Hepatocyte (in vitro differentiated cells): ENCODE data around the gene PODXL2. TPM values are rescaled to one million over a fixed set of nuclear protein-coding genes. Genes with fewer than 3 reads are reported as not detected.

Experiments used
- DNase-seq: peaks from one replicate; pipeline ENCODE4 v3.0.0-alpha.2; 2016; ENCODE audit warnings: low spot score
- H2AFZ ChIP-seq: fragments of 200-600 bp; sonication (generic); 2 replicates; pipeline ENCODE4 v1.6.0; 2016; ENCODE audit warnings: antibody characterized with exemption, mild to moderate bottlenecking
- H3K27ac ChIP-seq: fragments of 200-600 bp; sonication (generic); 2 replicates; pipeline ENCODE4 v1.5.1; 2016; ENCODE audit warnings: mild to moderate bottlenecking
- H3K27me3 ChIP-seq: fragments of 200-600 bp; sonication (generic); 2 replicates; pipeline ENCODE4 v1.6.1; 2016
- H3K36me3 ChIP-seq: fragments of 200-600 bp; sonication (generic); replicated peaks from 2 replicates; pipeline ENCODE4 v1.5.1; 2016; ENCODE audit warnings: low read depth; ENCODE audit not compliant: insufficient read depth
- H3K4me1 ChIP-seq: fragments of 200-600 bp; sonication (generic); 2 replicates; pipeline ENCODE4 v1.5.1; 2016; ENCODE audit warnings: mild to moderate bottlenecking, moderate library complexity; ENCODE audit not compliant: insufficient read depth
- H3K4me2 ChIP-seq: fragments of 200-600 bp; sonication (generic); 2 replicates; pipeline ENCODE4 v1.6.0; 2016
- H3K4me3 ChIP-seq: fragments of 200-600 bp; sonication (generic); 2 replicates; pipeline ENCODE4 v1.5.1; 2016; ENCODE audit warnings: mild to moderate bottlenecking
- H3K79me2 ChIP-seq: fragments of 200-600 bp; sonication (generic); 2 replicates; pipeline ENCODE4 v1.6.0; 2017; ENCODE audit warnings: mild to moderate bottlenecking
- H3K9me2 ChIP-seq: fragments of 200-600 bp; sonication (generic); replicated peaks from 2 replicates; pipeline ENCODE4 v1.6.0; 2017; ENCODE audit warnings: mild to moderate bottlenecking; ENCODE audit not compliant: insufficient read depth
- H3K9me3 ChIP-seq: fragments of 200-600 bp; sonication (generic); 2 replicates; pipeline ENCODE4 v1.5.1; 2016; ENCODE audit warnings: low read depth, mild to moderate bottlenecking
- H4K20me1 ChIP-seq: fragments of 200-600 bp; sonication (generic); 2 replicates; pipeline ENCODE4 v1.6.0; 2016; ENCODE audit warnings: mild to moderate bottlenecking; ENCODE audit not compliant: insufficient read depth, poor library complexity, severe bottlenecking
- CTCF ChIP-seq: fragments of 200-600 bp; sonication (generic); IDR thresholded peaks from 2 replicates; pipeline ENCODE4 v1.5.1; 2016; ENCODE audit warnings: antibody characterized with exemption, mild to moderate bottlenecking; ENCODE audit not compliant: poor library complexity
- EZH2 ChIP-seq: fragments of 200-600 bp; sonication (generic); IDR thresholded peaks from 2 replicates; pipeline ENCODE4 v1.6.1; 2016; ENCODE audit warnings: antibody characterized with exemption, mild to moderate bottlenecking, borderline replicate concordance
- EZH2phosphoT487 ChIP-seq: fragments of 200-600 bp; sonication (generic); IDR thresholded peaks from one replicate; pipeline ENCODE4 v1.6.1; 2018; ENCODE audit warnings: antibody characterized with exemption, mild to moderate bottlenecking, low read depth, moderate library complexity; ENCODE audit not compliant: unreplicated experiment, severe bottlenecking
- WGBS: methylation state at CpG from one replicate; pipeline ENCODE4 v1.1.6; 2016; ENCODE audit warnings: low lambda C conversion rate; ENCODE audit errors: missing lambda C conversion rate; 5-methylcytosine and 5-hydroxymethylcytosine counted together
- polyA plus RNA-seq: library from polyadenylated mRNA; unstranded; fragments of >200 nt; fragmentation: Nextera tagmentation; extraction: Ambion mirVana; gene quantifications from 2 replicates; pipeline ENCODE4 v1.2.1, GENCODE V29; 2016
- total RNA-seq: library from RNA; depleted of rRNA; stranded (reverse); fragments of >200 nt; gene quantifications from 2 replicates; pipeline ENCODE4 v1.2.3, GENCODE V29; 2014

The PODXL2 gene
- total and polyA plus RNA-seq, 2 experiments from 2014 or later = 5.1 to 6.4 TPM

- DNase-seq = no peak
These were observed 9.0 kb downstream of the PODXL2 start for GRCh38 chr3:127637971-127638370.

GRCh38 chr3:127639173-127640041 lies 10.4 kb downstream of the PODXL2 start:
- H3K27ac ChIP-seq = no peak overlapping the region
- H3K9me3 ChIP-seq = no peaks in the 10 kb centered on the region
- H3K36me3 ChIP-seq = no peaks in the 10 kb centered on the region
- H3K9me2 ChIP-seq = no peaks in the 10 kb centered on the region
- no peaks in the 10 kb centered on the region for H3K27me3 ChIP-seq
- DNase-seq = no peak
- no peak overlapping the region for H2AFZ ChIP-seq
- WGBS = 94% methylated on average over 5 of the region's 5 CpGs
- no peaks in the 10 kb centered on the region for H4K20me1 ChIP-seq
- H3K4me3 ChIP-seq = no peak overlapping the region
- no peak overlapping the region for H3K4me2 ChIP-seq
- no peaks in the 10 kb centered on the region for H3K4me1 ChIP-seq
- TF ChIP-seq EZH2 (no peak), CTCF (no peak), EZH2phosphoT487 (no peak)
- no peaks in the 10 kb centered on the region for H3K79me2 ChIP-seq

More at GRCh38 chr3:127637971-127638370, 9.0 kb downstream of the PODXL2 start:
- Histone ChIP-seq H3K27ac (no peak overlapping the region), H3K27me3 (no peaks in the 10 kb centered on the region), H3K36me3 (no peaks in the 10 kb centered on the region), H3K79me2 (no peaks in the 10 kb centered on the region), H3K9me3 (no peaks in the 10 kb centered on the region), H3K4me3 (no peak overlapping the region), H2AFZ (no peak overlapping the region), H4K20me1 (no peaks in the 10 kb centered on the region), H3K4me2 (no peak overlapping the region), H3K9me2 (no peaks in the 10 kb centered on the region), H3K4me1 (no peaks in the 10 kb centered on the region)
- TF ChIP-seq EZH2 = no peak
- no peak for TF ChIP-seq CTCF
- TF ChIP-seq EZH2phosphoT487 = no peak

- Histone ChIP-seq H4K20me1 (no peaks in the 10 kb centered on the region), H3K9me2 (no peaks in the 10 kb centered on the region), H3K4me1 (no peaks in the 10 kb centered on the region), H3K4me3 (no peak overlapping the region), H3K79me2 (no peaks in the 10 kb centered on the region), H3K36me3 (no peaks in the 10 kb centered on the region), H3K27ac (no peak overlapping the region), H3K27me3 (no peaks in the 10 kb centered on the region), H3K9me3 (no peaks in the 10 kb centered on the region), H3K4me2 (no peak overlapping the region), H2AFZ (no peak overlapping the region)
- 91% methylated on average over 3 of the region's 3 CpGs for WGBS
- DNase-seq = no peak
- TF ChIP-seq EZH2phosphoT487 = no peak
- TF ChIP-seq EZH2 = no peak
- TF ChIP-seq CTCF = no peak
These were observed 11.0 kb downstream of the PODXL2 start for GRCh38 chr3:127640042-127640355.
